GM19463 (cell line): Measurements from ENCODE around the gene PCBP1.
"Not testable (repeated sequence)": the region's sequence is repeated elsewhere in the genome, so short reads cannot be mapped to it uniquely, and the experiment has no call there.

Experiments
- ATAC-seq: cut with Tn5 transposase; IDR thresholded peaks from one replicate; pipeline ENCODE4 v1.9.1; 2021; ENCODE audit warnings: mild to moderate bottlenecking, moderate library complexity; ENCODE audit not compliant: unreplicated experiment

Gene PCBP1

GRCh38 chr2:70095720-70096670 is 8.7 kb downstream of the PCBP1 start:
- ATAC-seq, result no peak

- ATAC-seq, result no peak
Observed at GRCh38 chr2:70098032-70098431, 10.8 kb downstream of the PCBP1 start.

- ATAC-seq, result no peak
Observed at GRCh38 chr2:70099270-70099669, 12.0 kb downstream of the PCBP1 start.

- ATAC-seq, result no peak
Observed at GRCh38 chr2:70101174-70101573, 13.9 kb downstream of the PCBP1 start.

GRCh38 chr2:70101686-70102085 is 14.4 kb downstream of the PCBP1 start:
- not testable (repeated sequence) for ATAC-seq

- ATAC-seq, result not testable (repeated sequence)
Observed at GRCh38 chr2:70102323-70102905, 15.1 kb downstream of the PCBP1 start.

GRCh38 chr2:70103531-70104061 is 16.3 kb downstream of the PCBP1 start:
- ATAC-seq, result no peak

GRCh38 chr2:70104231-70105111 is 17.2 kb downstream of the PCBP1 start:
- ATAC-seq, result no peak

GRCh38 chr2:70106138-70106537 is 18.9 kb downstream of the PCBP1 start:
- ATAC-seq, result not testable (repeated sequence)

GRCh38 chr2:70110397-70110796 is 23.1 kb downstream of the PCBP1 start:
- not testable (repeated sequence) for ATAC-seq

- no peak for ATAC-seq
Observed at GRCh38 chr2:70111752-70112591, 24.7 kb downstream of the PCBP1 start.

- no peak for ATAC-seq
Observed at GRCh38 chr2:70113359-70114070, 26.2 kb downstream of the PCBP1 start.

GRCh38 chr2:70115646-70116442 is 28.6 kb downstream of the PCBP1 start:
- ATAC-seq, result peak; percentile 57

GRCh38 chr2:70116936-70117552 is 29.8 kb downstream of the PCBP1 start:
- no peak for ATAC-seq

- no peak for ATAC-seq
Observed at GRCh38 chr2:70118798-70119454, 31.6 kb downstream of the PCBP1 start.

GRCh38 chr2:70121627-70122372 is 34.5 kb downstream of the PCBP1 start:
- no peak for ATAC-seq

- ATAC-seq, result no peak
Observed at GRCh38 chr2:70122470-70122869, 35.2 kb downstream of the PCBP1 start.
